Measurements from ENCODE around the gene SIRT4.

Gene SIRT4

GRCh38 chr12:120346681-120347080 is 44.6 kb downstream of the SIRT4 start:
- no peak overlapping the region for H3K4me3 ChIP-seq (ENCODE audit: control insufficient read depth, low read depth, low read length)
- DNase-seq (ENCODE audit: low read depth): no peak
- no peak for TF ChIP-seq CTCF (IDR thresholded peaks at IDR 0.05; ENCODE audit: control insufficient read depth, insufficient read depth, low read depth, low read length, missing control alignments)

- no peak for DNase-seq (ENCODE audit: low read depth)
Observed at GRCh38 chr12:120347766-120348165, 45.6 kb downstream of the SIRT4 start.

GRCh38 chr12:120350576-120351350 is 48.6 kb downstream of the SIRT4 start:
- no peak for DNase-seq (ENCODE audit: low read depth)
- H3K4me3 ChIP-seq (ENCODE audit: control insufficient read depth, low read depth, low read length): no peak overlapping the region
- no peak for TF ChIP-seq CTCF (IDR thresholded peaks at IDR 0.05; ENCODE audit: control insufficient read depth, insufficient read depth, low read depth, low read length, missing control alignments)

More at GRCh38 chr12:120347766-120348165, 45.6 kb downstream of the SIRT4 start:
- H3K4me3 ChIP-seq (ENCODE audit: control insufficient read depth, low read depth, low read length): no peak overlapping the region
- no peak for TF ChIP-seq CTCF (IDR thresholded peaks at IDR 0.05; ENCODE audit: control insufficient read depth, insufficient read depth, low read depth, low read length, missing control alignments)

- peak; percentile 10 for DNase-seq (ENCODE audit: low read depth)
- no peak overlapping the region for H3K4me3 ChIP-seq (ENCODE audit: control insufficient read depth, low read depth, low read length)
- TF ChIP-seq CTCF (IDR thresholded peaks at IDR 0.05; ENCODE audit: control insufficient read depth, insufficient read depth, low read depth, low read length, missing control alignments): no peak
Observed at GRCh38 chr12:120352117-120352516, 50.0 kb downstream of the SIRT4 start.

DNA sequence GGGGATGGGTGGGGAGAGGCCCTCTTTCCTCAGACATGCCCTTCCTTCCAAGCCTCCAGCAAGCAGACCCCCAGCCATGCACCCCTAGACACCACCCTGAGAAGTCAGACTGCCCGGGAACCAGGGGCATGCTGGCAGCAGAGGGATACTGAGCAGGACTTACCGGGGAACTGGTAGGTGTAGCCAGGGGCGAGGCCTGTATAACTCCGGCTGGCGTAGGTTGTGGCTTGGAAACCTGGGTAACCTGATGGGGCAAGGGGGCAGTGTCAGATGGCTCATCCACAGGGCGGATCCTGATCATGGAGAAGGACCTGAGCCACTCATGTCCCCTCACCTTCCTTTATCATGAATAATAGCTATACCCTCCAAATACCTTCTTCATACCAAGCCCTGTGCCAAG is 51.0 kb downstream of the SIRT4 start:
- TF ChIP-seq CTCF (IDR thresholded peaks at IDR 0.05; ENCODE audit: control insufficient read depth, insufficient read depth, low read depth, low read length, missing control alignments): no peak
- no peak for DNase-seq (ENCODE audit: low read depth)
- H3K4me3 ChIP-seq (ENCODE audit: control insufficient read depth, low read depth, low read length): no peak overlapping the region

GRCh38 chr12:120353556-120354317 is 51.6 kb downstream of the SIRT4 start:
- H3K4me3 ChIP-seq (ENCODE audit: control insufficient read depth, low read depth, low read length): no peak overlapping the region
- no peak for DNase-seq (ENCODE audit: low read depth)
- TF ChIP-seq CTCF (IDR thresholded peaks at IDR 0.05; ENCODE audit: control insufficient read depth, insufficient read depth, low read depth, low read length, missing control alignments): no peak

Measured in AG09309 (cell line).